Ramos (cell line): ENCODE measurements around the gene CKB.

Experiments used
- in situ Hi-C: fragments of 300-500 bp; cut with MboI; formaldehyde crosslinking; loops from one replicate; pipeline ENCODE4 v1.14.3; 2022; ENCODE audit warnings: low sequenced_read_pairs; ENCODE audit not compliant: unreplicated experiment

Gene CKB

GRCh38 chr14:103499709-103500108, 22.9 kb downstream of the CKB start:
- in situ Hi-C loops: no loop called here

GRCh38 chr14:103496776-103497175, 25.9 kb downstream of the CKB start:
- in situ Hi-C loops: no loop called here

- in situ Hi-C loops: no loop called here
These were observed 26.8 kb downstream of the CKB start for GRCh38 chr14:103495854-103496253.

- in situ Hi-C loops: no loop called here
These were observed 30.3 kb downstream of the CKB start for GRCh38 chr14:103492156-103492925.

- in situ Hi-C loops: no loop called here
These were observed 30.9 kb downstream of the CKB start for GRCh38 chr14:103491691-103492090.

- in situ Hi-C loops: no loop called here
These were observed 33.0 kb downstream of the CKB start for GRCh38 chr14:103489621-103490020.

GRCh38 chr14:103488960-103489359, 33.7 kb downstream of the CKB start:
- in situ Hi-C loops: no loop called here

- in situ Hi-C loops: no loop called here
These were observed 34.6 kb downstream of the CKB start for GRCh38 chr14:103488071-103488470.

- in situ Hi-C loops: no loop called here
These were observed 37.1 kb downstream of the CKB start for GRCh38 chr14:103485504-103485903.

- in situ Hi-C loops: no loop called here
These were observed 39.0 kb downstream of the CKB start for GRCh38 chr14:103483600-103483999.

GRCh38 chr14:103480595-103480994, 42.0 kb downstream of the CKB start:
- in situ Hi-C loops: no loop called here

GRCh38 chr14:103476631-103477030, 46.0 kb downstream of the CKB start:
- in situ Hi-C loops: no loop called here

- in situ Hi-C loops: no loop called here
These were observed 46.6 kb downstream of the CKB start for GRCh38 chr14:103476065-103476464.

GRCh38 chr14:103474893-103475292, 47.7 kb downstream of the CKB start:
- in situ Hi-C loops: no loop called here

- in situ Hi-C loops: no loop called here
These were observed 49.7 kb downstream of the CKB start for GRCh38 chr14:103472939-103473338.
